Activated naive CD8-positive, alpha-beta T cell treated with anti-CD3 and anti-CD28 coated beads, Interleukin-2, amount 50 U/mL, for 16 hours (primary cell): ENCODE measurements around the gene CNTFR.

Source experiments
- DNase-seq: peaks from one replicate; pipeline ENCODE4 v3.0.0-alpha.2; 2020; ENCODE audit warnings: low read depth, low spot score

CNTFR gene

GRCh38 chr9:34620061-34620994 lies 30.8 kb upstream of the CNTFR start, which contains the start of gene DCTN3:
Gene DCTN3, minus strand, starts transcription at chr9:34620495. Its CDS starts 31 bp downstream, at chr9:34620464.
- DNase-seq: peak; percentile 82

- no peak for DNase-seq
Measured at GRCh38 chr9:34615132-34615531, 25.6 kb upstream of the CNTFR start.

- no peak for DNase-seq
Measured at GRCh38 chr9:34612788-34613390, 23.4 kb upstream of the CNTFR start.

GRCh38 chr9:34611811-34612787 lies 22.6 kb upstream of the CNTFR start, which contains the start of gene RPP25L:
Gene RPP25L, minus strand, starts transcription at chr9:34612097. Its CDS starts 801 bp downstream, at chr9:34611296.
- peak; percentile 61 for DNase-seq

- DNase-seq: no peak
Measured at GRCh38 chr9:34611251-34611810, 21.8 kb upstream of the CNTFR start.

- no peak for DNase-seq
Measured at GRCh38 chr9:34610434-34611206, 21.1 kb upstream of the CNTFR start.

- no peak for DNase-seq
Measured at GRCh38 chr9:34607331-34607730, 17.8 kb upstream of the CNTFR start.

GRCh38 chr9:34606905-34607304 lies 17.4 kb upstream of the CNTFR start:
- DNase-seq: no peak

- DNase-seq: no peak
Measured at GRCh38 chr9:34606190-34606589, 16.7 kb upstream of the CNTFR start.

GRCh38 chr9:34603610-34604231 lies 14.2 kb upstream of the CNTFR start:
- DNase-seq: peak; percentile 56

- no peak for DNase-seq
Measured at GRCh38 chr9:34601937-34602573, 12.5 kb upstream of the CNTFR start.

GRCh38 chr9:34600908-34601307 lies 11.4 kb upstream of the CNTFR start:
- no peak for DNase-seq

GRCh38 chr9:34599546-34599945 lies 10.0 kb upstream of the CNTFR start:
- DNase-seq: no peak

GRCh38 chr9:34594177-34594576 lies 4.7 kb upstream of the CNTFR start:
- DNase-seq: no peak

- no peak for DNase-seq
Measured at GRCh38 chr9:34592895-34593601, 3.5 kb upstream of the CNTFR start.

GRCh38 chr9:34591917-34592866 lies 2.7 kb upstream of the CNTFR start:
- no peak for DNase-seq

GRCh38 chr9:34591248-34591916 lies 1.9 kb upstream of the CNTFR start:
- peak; percentile 57 for DNase-seq
